Small intestine (tissue), 7 donors: ENCODE measurements around the gene PROK2. TPM values are rescaled to one million over a fixed set of nuclear protein-coding genes. Genes with fewer than 3 reads are reported as not detected.

Experiments
- DNase-seq, 2 donors: peaks; one replicate each; pipeline versions ENCODE4 v3.0.0 to v3.0.0-alpha.2; 2013
- FAIRE-seq: peaks from 2 replicates; lab custom pipeline; 2012; peaks lifted over from hg19 to GRCh38; lab: Jason Lieb, UNC
- H3K27ac ChIP-seq, 3 donors: one replicate each; pipeline ENCODE4 v1.5.1; 2013; ENCODE audit warnings: low read length in 2 of 3, mild to moderate bottlenecking in 2 of 3, control low read depth in 1 of 3, inconsistent platforms in 1 of 3, low read depth in 1 of 3, moderate library complexity in 1 of 3
- H3K27me3 ChIP-seq, 3 donors: one replicate each; pipeline ENCODE4 v1.6.1; 2013; ENCODE audit warnings: low read length in 3 of 3, inconsistent platforms in 1 of 3; ENCODE audit not compliant: control insufficient read depth in 3 of 3, insufficient read depth in 3 of 3
- H3K36me3 ChIP-seq, 3 donors: one replicate each; pipeline ENCODE4 v1.6.1; 2013; ENCODE audit warnings: low read length in 3 of 3, inconsistent platforms in 1 of 3, low read depth in 1 of 3, mild to moderate bottlenecking in 1 of 3, moderate library complexity in 1 of 3; ENCODE audit not compliant: control insufficient read depth in 3 of 3, insufficient read depth in 2 of 3
- H3K4me1 ChIP-seq, 3 donors: one replicate each; pipeline ENCODE4 v1.6.1; 2013; ENCODE audit warnings: low read length in 2 of 3, inconsistent platforms in 1 of 3, low read depth in 1 of 3, mild to moderate bottlenecking in 1 of 3, moderate library complexity in 1 of 3; ENCODE audit not compliant: control insufficient read depth in 3 of 3, insufficient read depth in 2 of 3
- H3K4me3 ChIP-seq, 3 donors: one replicate each; pipeline ENCODE4 v1.5.1; 2013; ENCODE audit warnings: low read length in 3 of 3, control low read depth in 1 of 3, inconsistent platforms in 1 of 3, low read depth in 1 of 3, mild to moderate bottlenecking in 1 of 3, moderate library complexity in 1 of 3
- H3K9me3 ChIP-seq, 2 donors: one replicate each; pipeline ENCODE4 v1.6.1; 2013; ENCODE audit warnings: low read depth in 1 of 2, low read length in 1 of 2; ENCODE audit not compliant: control insufficient read depth in 2 of 2, insufficient read depth in 1 of 2
- WGBS, 3 donors: extraction: QIAGEN DNeasy Blood & Tissue Kit; methylation state at CpG; one replicate each; pipeline ENCODE4 v1.1.7; 2013; 5-methylcytosine and 5-hydroxymethylcytosine counted together
- polyA plus RNA-seq, 4 donors: library from polyadenylated mRNA; stranded (reverse) in 3 of 4; unstranded in 1 of 4; fragments of 200-250 nt in 3 of 4; fragments of 120-200 nt in 1 of 4; gene quantifications; one replicate each; pipeline versions ENCODE4 v1.2.1 to v1.2.3, GENCODE V29; 2013
- donor health status: healthy with polysubstance abuse.
- donor health status: control.
- donor health status: control.
- donor health status: Bipolar disorder and iron deficiency.
- donor health status: healthy.

The PROK2 gene
- polyA plus RNA-seq, 4 donors, result 0.03 to 0.10 TPM; not detected in 2

GRCh38 chr3:71752831-71753700, 31.9 kb downstream of the PROK2 start:
- no peaks in the 10 kb centered on the region for H3K4me1 ChIP-seq
- peak overlapping the region in 1 of 3 donors; percentile 57 for H3K4me3 ChIP-seq
- DNase-seq (peak in 1 of 2 donors; percentile 9), FAIRE-seq (no peak)
- no peaks in the 10 kb centered on the region for H3K36me3 ChIP-seq
- no peak overlapping the region for H3K27ac ChIP-seq
- H3K27me3 ChIP-seq, result peaks cover 10 to 53% (median 17%) of the 10 kb centered on the region in 3 donors
- WGBS, 3 donors, result 9 to 19% (median 10%) methylated on average over 37 to 68 of the region's 68 CpGs
- no peaks in the 10 kb centered on the region for H3K9me3 ChIP-seq

- no peak overlapping the region for H3K27ac ChIP-seq
- H3K9me3 ChIP-seq, result no peaks in the 10 kb centered on the region
- 86 to 89% (median 89%) methylated on average over 4 of the region's 4 CpGs for WGBS, 3 donors
- DNase-seq (no peak), FAIRE-seq (no peak)
- H3K4me3 ChIP-seq, result no peak overlapping the region
- no peaks in the 10 kb centered on the region for H3K4me1 ChIP-seq
- H3K36me3 ChIP-seq, result no peaks in the 10 kb centered on the region
- H3K27me3 ChIP-seq, result peaks cover 10 to 41% (median 17%) of the 10 kb centered on the region in 3 donors
Measured at GRCh38 chr3:71751602-71752001, 33.3 kb downstream of the PROK2 start.

- Histone ChIP-seq H3K9me3 (peaks cover 0 to 7% of the 10 kb centered on the region in 2 donors), H3K36me3 (no peaks in the 10 kb centered on the region), H3K27ac (no peak overlapping the region), H3K4me3 (no peak overlapping the region), H3K27me3 (peaks cover 0 to 5% (median 0%) of the 10 kb centered on the region in 3 donors), H3K4me1 (no peaks in the 10 kb centered on the region)
- FAIRE-seq, result no peak
- 84 to 89% (median 85%) methylated on average over 3 of the region's 3 CpGs for WGBS, 3 donors
- DNase-seq, result no peak
Measured at GRCh38 chr3:71744738-71745137, 40.2 kb downstream of the PROK2 start.

GRCh38 chr3:71742621-71743020, 42.3 kb downstream of the PROK2 start:
- no peak overlapping the region for H3K27ac ChIP-seq
- no peaks in the 10 kb centered on the region for H3K4me1 ChIP-seq
- no peak overlapping the region for H3K4me3 ChIP-seq
- 94 to 100% (median 97%) methylated on average over 1 of the region's 1 CpG for whole genome bisulfite sequencing, 3 donors
- peaks cover 0 to 7% of the 10 kb centered on the region in 2 donors for H3K9me3 ChIP-seq
- no peaks in the 10 kb centered on the region for H3K36me3 ChIP-seq
- DNase-seq (no peak), FAIRE-seq (no peak)
- no peaks in the 10 kb centered on the region for H3K27me3 ChIP-seq

- Histone ChIP-seq H3K4me3 (no peak overlapping the region), H3K9me3 (no peaks in the 10 kb centered on the region), H3K4me1 (peaks cover 0 to 3% (median 0%) of the 10 kb centered on the region in 3 donors), H3K27me3 (peaks cover 0 to 6% (median 0%) of the 10 kb centered on the region in 3 donors), H3K27ac (no peak overlapping the region), H3K36me3 (no peaks in the 10 kb centered on the region)
- FAIRE-seq, result no peak
- WGBS, 3 donors, result 55 to 78% (median 64%) methylated on average over 1 of the region's 1 CpG
- DNase-seq, result no peak
Measured at GRCh38 chr3:71734881-71735280, 50.1 kb downstream of the PROK2 start.

- no peaks in the 10 kb centered on the region for H3K36me3 ChIP-seq
Measured at GRCh38 chr3:71733319-71733718, 51.6 kb downstream of the PROK2 start.

GRCh38 chr3:71732637-71733036, 52.3 kb downstream of the PROK2 start:
- DNase-seq (no peak), FAIRE-seq (no peak)
- no peak overlapping the region for H3K27ac ChIP-seq
- H3K27me3 ChIP-seq, result peaks cover 0 to 14% (median 0%) of the 10 kb centered on the region in 3 donors
- 46 to 74% (median 63%) methylated on average over 4 of the region's 4 CpGs for WGBS, 3 donors
- no peaks in the 10 kb centered on the region for H3K9me3 ChIP-seq
- H3K4me3 ChIP-seq, result no peak overlapping the region
- H3K36me3 ChIP-seq, result no peaks in the 10 kb centered on the region
- peaks cover 0 to 7% (median 0%) of the 10 kb centered on the region in 3 donors for H3K4me1 ChIP-seq

More at GRCh38 chr3:71733319-71733718, 51.6 kb downstream of the PROK2 start:
- Histone ChIP-seq H3K9me3 (no peaks in the 10 kb centered on the region), H3K27me3 (peaks cover 0 to 14% (median 0%) of the 10 kb centered on the region in 3 donors), H3K4me1 (peaks cover 0 to 7% (median 0%) of the 10 kb centered on the region in 3 donors), H3K4me3 (no peak overlapping the region), H3K27ac (no peak overlapping the region)
- DNase-seq, result no peak
- 84 to 88% (median 86%) methylated on average over 2 of the region's 2 CpGs for WGBS, 3 donors
- no peak for FAIRE-seq

- 55 to 72% (median 67%) methylated on average over 4 of the region's 4 CpGs for WGBS, 3 donors
- FAIRE-seq (no peak), DNase-seq (no peak)
- Histone ChIP-seq H3K27ac (peak overlapping the region in 1 of 3 donors; percentile 8), H3K9me3 (no peaks in the 10 kb centered on the region), H3K27me3 (peaks cover 0 to 30% (median 0%) of the 10 kb centered on the region in 3 donors), H3K36me3 (no peaks in the 10 kb centered on the region), H3K4me1 (peaks cover 0 to 12% (median 0%) of the 10 kb centered on the region in 3 donors), H3K4me3 (no peak overlapping the region)
Measured at GRCh38 chr3:71728632-71729342, 56.2 kb downstream of the PROK2 start.
